Measurements from ENCODE around the gene FEZF1.

FEZF1 gene

GRCh38 chr7:122304319-122304975 lies at the start of gene FEZF1:
FEZF1 (minus strand) TSS chr7:122304750; CDS start chr7:122304437, 313 bp downstream.
- Mint-ChIP-seq H3K27me3 (peaks cover 91% of the 10 kb centered on the region), H3K36me3 (ENCODE audit: low read depth) (no peaks in the 10 kb centered on the region), H3K4me1 (ENCODE audit: low read depth) (no peaks in the 10 kb centered on the region), H3K4me3 (no peak within 1 kb of the TSS), H3K9me3 (no peaks in the 10 kb centered on the region), H3K27ac (no peak within 1 kb of the TSS)
- DNase-seq, result no peak

GRCh38 chr7:122352454-122352853 lies 47.9 kb upstream of the FEZF1 start:
- Mint-ChIP-seq H3K36me3 (ENCODE audit: low read depth) (no peaks in the 10 kb centered on the region), H3K27me3 (no peaks in the 10 kb centered on the region), H3K27ac (no peak overlapping the region), H3K4me1 (ENCODE audit: low read depth) (no peaks in the 10 kb centered on the region), H3K4me3 (no peak overlapping the region), H3K9me3 (peaks cover 1% of the 10 kb centered on the region)
- DNase-seq, result no peak

- Mint-ChIP-seq H3K4me3 (no peak overlapping the region), H3K36me3 (ENCODE audit: low read depth) (no peaks in the 10 kb centered on the region), H3K9me3 (peaks cover 1% of the 10 kb centered on the region), H3K27ac (no peak overlapping the region), H3K4me1 (ENCODE audit: low read depth) (no peaks in the 10 kb centered on the region), H3K27me3 (no peaks in the 10 kb centered on the region)
- no peak for DNase-seq
Observed at GRCh38 chr7:122350701-122351100, 46.2 kb upstream of the FEZF1 start.

GRCh38 chr7:122344303-122344620 lies 39.7 kb upstream of the FEZF1 start:
- H3K4me3 Mint-ChIP-seq, result no peak overlapping the region
- no peak overlapping the region for H3K27ac Mint-ChIP-seq
- no peaks in the 10 kb centered on the region for H3K9me3 Mint-ChIP-seq
- H3K4me1 Mint-ChIP-seq (ENCODE audit: low read depth), result no peaks in the 10 kb centered on the region
- no peak for DNase-seq
- H3K27me3 Mint-ChIP-seq, result no peaks in the 10 kb centered on the region
- no peaks in the 10 kb centered on the region for H3K36me3 Mint-ChIP-seq (ENCODE audit: low read depth)

GRCh38 chr7:122343601-122344302 lies 39.2 kb upstream of the FEZF1 start:
- Mint-ChIP-seq H3K27ac (no peak overlapping the region), H3K9me3 (no peaks in the 10 kb centered on the region), H3K36me3 (ENCODE audit: low read depth) (no peaks in the 10 kb centered on the region), H3K4me3 (no peak overlapping the region), H3K27me3 (no peaks in the 10 kb centered on the region), H3K4me1 (ENCODE audit: low read depth) (no peaks in the 10 kb centered on the region)
- no peak for DNase-seq

- Mint-ChIP-seq H3K4me3 (no peak overlapping the region), H3K4me1 (ENCODE audit: low read depth) (no peaks in the 10 kb centered on the region), H3K36me3 (ENCODE audit: low read depth) (no peaks in the 10 kb centered on the region), H3K27ac (no peak overlapping the region), H3K27me3 (no peaks in the 10 kb centered on the region), H3K9me3 (no peaks in the 10 kb centered on the region)
- DNase-seq, result no peak
Observed at GRCh38 chr7:122340427-122340826, 35.9 kb upstream of the FEZF1 start.

- no peak overlapping the region for H3K27ac Mint-ChIP-seq
- DNase-seq, result no peak
- H3K27me3 Mint-ChIP-seq, result no peaks in the 10 kb centered on the region
- no peak overlapping the region for H3K4me3 Mint-ChIP-seq
- no peaks in the 10 kb centered on the region for H3K9me3 Mint-ChIP-seq
- H3K36me3 Mint-ChIP-seq (ENCODE audit: low read depth), result no peaks in the 10 kb centered on the region
- no peaks in the 10 kb centered on the region for H3K4me1 Mint-ChIP-seq (ENCODE audit: low read depth)
Observed at GRCh38 chr7:122339145-122339904, 34.8 kb upstream of the FEZF1 start.

- no peak for DNase-seq
- Mint-ChIP-seq H3K4me3 (no peak overlapping the region), H3K9me3 (no peaks in the 10 kb centered on the region), H3K36me3 (ENCODE audit: low read depth) (no peaks in the 10 kb centered on the region), H3K27me3 (no peaks in the 10 kb centered on the region), H3K4me1 (ENCODE audit: low read depth) (no peaks in the 10 kb centered on the region), H3K27ac (no peak overlapping the region)
Observed at GRCh38 chr7:122337011-122337410, 32.5 kb upstream of the FEZF1 start.

GRCh38 chr7:122329145-122329802 lies 24.7 kb upstream of the FEZF1 start:
- DNase-seq, result no peak
- Mint-ChIP-seq H3K4me3 (no peak overlapping the region), H3K36me3 (ENCODE audit: low read depth) (no peaks in the 10 kb centered on the region), H3K4me1 (ENCODE audit: low read depth) (no peaks in the 10 kb centered on the region), H3K27ac (no peak overlapping the region), H3K27me3 (no peaks in the 10 kb centered on the region), H3K9me3 (peaks cover 2% of the 10 kb centered on the region)

GRCh38 chr7:122327969-122328368 lies 23.4 kb upstream of the FEZF1 start:
- Mint-ChIP-seq H3K4me1 (ENCODE audit: low read depth) (no peaks in the 10 kb centered on the region), H3K27me3 (no peaks in the 10 kb centered on the region), H3K9me3 (peaks cover 2% of the 10 kb centered on the region), H3K4me3 (no peak overlapping the region), H3K36me3 (ENCODE audit: low read depth) (no peaks in the 10 kb centered on the region), H3K27ac (no peak overlapping the region)
- no peak for DNase-seq

- H3K27ac Mint-ChIP-seq, result no peak overlapping the region
- DNase-seq, result no peak
- no peak overlapping the region for H3K4me3 Mint-ChIP-seq
- H3K9me3 Mint-ChIP-seq, result no peaks in the 10 kb centered on the region
- H3K4me1 Mint-ChIP-seq (ENCODE audit: low read depth), result no peaks in the 10 kb centered on the region
- peaks cover 66% of the 10 kb centered on the region for H3K27me3 Mint-ChIP-seq
- no peaks in the 10 kb centered on the region for H3K36me3 Mint-ChIP-seq (ENCODE audit: low read depth)
Observed at GRCh38 chr7:122316467-122317388, 12.2 kb upstream of the FEZF1 start.

GRCh38 chr7:122315507-122316466 lies 11.2 kb upstream of the FEZF1 start:
- no peaks in the 10 kb centered on the region for H3K36me3 Mint-ChIP-seq (ENCODE audit: low read depth)
- H3K4me1 Mint-ChIP-seq (ENCODE audit: low read depth), result peaks cover 3% of the 10 kb centered on the region
- no peak overlapping the region for H3K27ac Mint-ChIP-seq
- no peaks in the 10 kb centered on the region for H3K9me3 Mint-ChIP-seq
- H3K4me3 Mint-ChIP-seq, result no peak overlapping the region
- no peak for DNase-seq
- peaks cover 74% of the 10 kb centered on the region for H3K27me3 Mint-ChIP-seq

- Mint-ChIP-seq H3K36me3 (ENCODE audit: low read depth) (no peaks in the 10 kb centered on the region), H3K9me3 (no peaks in the 10 kb centered on the region), H3K4me3 (no peak overlapping the region), H3K4me1 (ENCODE audit: low read depth) (peaks cover 8% of the 10 kb centered on the region), H3K27me3 (peaks cover 84% of the 10 kb centered on the region), H3K27ac (no peak overlapping the region)
- no peak for DNase-seq
Observed at GRCh38 chr7:122314284-122314683, 9.7 kb upstream of the FEZF1 start.

Data from activated T-cell treated with anti-CD3 and anti-CD28 coated beads, Interleukin-2, amount 50 U/mL, for 24 hours (primary cell).